HL-60 (cell line): ENCODE data around the gene CLCA1.

Source experiments
- GABPA ChIP-seq: IDR thresholded peaks from 2 replicates; pipeline ENCODE4 v1.6.1; 2012; ENCODE audit warnings: low read depth
- POLR2AphosphoS5 ChIP-seq: IDR thresholded peaks from 2 replicates; pipeline ENCODE4 v1.6.1; 2012; ENCODE audit warnings: low read depth
- TF ChIP-seq, protein P1 (sequence below): IDR thresholded peaks from one replicate; pipeline ENCODE4 v1.5.1; 2011; ENCODE audit warnings: low read length, control low read depth, inconsistent platforms; ENCODE audit not compliant: insufficient read depth

DNA sequence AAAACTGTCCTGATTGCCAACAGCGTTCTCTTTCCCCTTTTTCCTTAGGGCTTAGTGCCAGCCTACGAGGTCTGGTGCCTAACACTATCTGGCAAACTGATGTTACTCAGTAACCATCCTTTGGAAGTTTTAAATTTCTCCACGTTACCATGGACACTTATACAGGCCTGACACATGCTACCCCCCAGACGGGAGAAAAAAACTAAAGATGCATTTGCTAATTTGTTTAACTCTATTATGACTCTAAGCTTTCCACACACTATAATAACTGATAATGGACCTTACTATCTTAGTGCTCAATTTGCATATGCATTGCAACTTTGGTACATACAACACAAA lies 36.8 kb downstream of the CLCA1 start:
- no peak for TF ChIP-seq POLR2AphosphoS5
- TF ChIP-seq, protein P1, sequence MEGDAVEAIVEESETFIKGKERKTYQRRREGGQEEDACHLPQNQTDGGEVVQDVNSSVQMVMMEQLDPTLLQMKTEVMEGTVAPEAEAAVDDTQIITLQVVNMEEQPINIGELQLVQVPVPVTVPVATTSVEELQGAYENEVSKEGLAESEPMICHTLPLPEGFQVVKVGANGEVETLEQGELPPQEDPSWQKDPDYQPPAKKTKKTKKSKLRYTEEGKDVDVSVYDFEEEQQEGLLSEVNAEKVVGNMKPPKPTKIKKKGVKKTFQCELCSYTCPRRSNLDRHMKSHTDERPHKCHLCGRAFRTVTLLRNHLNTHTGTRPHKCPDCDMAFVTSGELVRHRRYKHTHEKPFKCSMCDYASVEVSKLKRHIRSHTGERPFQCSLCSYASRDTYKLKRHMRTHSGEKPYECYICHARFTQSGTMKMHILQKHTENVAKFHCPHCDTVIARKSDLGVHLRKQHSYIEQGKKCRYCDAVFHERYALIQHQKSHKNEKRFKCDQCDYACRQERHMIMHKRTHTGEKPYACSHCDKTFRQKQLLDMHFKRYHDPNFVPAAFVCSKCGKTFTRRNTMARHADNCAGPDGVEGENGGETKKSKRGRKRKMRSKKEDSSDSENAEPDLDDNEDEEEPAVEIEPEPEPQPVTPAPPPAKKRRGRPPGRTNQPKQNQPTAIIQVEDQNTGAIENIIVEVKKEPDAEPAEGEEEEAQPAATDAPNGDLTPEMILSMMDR = no peak
- no peak for TF ChIP-seq GABPA
